Ascending aorta (tissue), 2 donors: ENCODE measurements around the gene ARID2. TPM values are rescaled to one million over a fixed set of nuclear protein-coding genes. Genes with fewer than 3 reads are reported as not detected.

Experiments
- DNase-seq, 2 donors: peaks; one replicate each; pipeline ENCODE4 v3.0.0-alpha.2; 2019; ENCODE audit warnings: low spot score in 2 of 2
- H3K27ac ChIP-seq, 2 donors: fragments of 200-600 bp; sonication (generic); one replicate each; pipeline ENCODE4 v1.5.1; 2016 to 2017; ENCODE audit warnings: mild to moderate bottlenecking in 1 of 2
- H3K27me3 ChIP-seq: fragments of 200-600 bp; sonication (generic); one replicate; pipeline ENCODE4 v1.5.1; 2017
- H3K36me3 ChIP-seq, 2 donors: fragments of 200-600 bp; sonication (generic); one replicate each; pipeline ENCODE4 v1.5.1; 2016
- H3K4me1 ChIP-seq, 2 donors: fragments of 200-600 bp; sonication (generic); one replicate each; pipeline ENCODE4 v1.5.1; 2016 to 2017; ENCODE audit warnings: mild to moderate bottlenecking in 1 of 2
- H3K4me3 ChIP-seq, 2 donors: fragments of 200-600 bp; sonication (generic); one replicate each; pipeline ENCODE4 v1.5.1; 2016 to 2017; ENCODE audit warnings: mild to moderate bottlenecking in 1 of 2
- H3K9me3 ChIP-seq, 2 donors: fragments of 200-600 bp; sonication (generic); one replicate each; pipeline ENCODE4 v1.5.1; 2016
- intact Hi-C: fragments of 100-400 bp; cut with DNase I; formaldehyde crosslinking; loops from one replicate; pipeline ENCODE4 v1.15.1; 2023
- total RNA-seq: library from RNA; depleted of rRNA; stranded (reverse); fragments of >200 nt; gene quantifications from one replicate; pipeline ENCODE4 v1.1.0, GENCODE V29; 2016
- TF ChIP-seq, protein P1 (sequence below), 3 experiments: fragments of 200-600 bp in 2 of 3; fragments of 450-650 bp in 1 of 3; sonication (generic) in 2 of 3; IDR thresholded peaks; one replicate each; pipeline ENCODE4 v1.5.1; 2016 to 2019; ENCODE audit warnings: antibody characterized with exemption in 3 of 3, mild to moderate bottlenecking in 1 of 3, moderate library complexity in 1 of 3

The ARID2 gene
- total RNA-seq, 1 donor from 2014 or later, result 18.4 TPM

DNA sequence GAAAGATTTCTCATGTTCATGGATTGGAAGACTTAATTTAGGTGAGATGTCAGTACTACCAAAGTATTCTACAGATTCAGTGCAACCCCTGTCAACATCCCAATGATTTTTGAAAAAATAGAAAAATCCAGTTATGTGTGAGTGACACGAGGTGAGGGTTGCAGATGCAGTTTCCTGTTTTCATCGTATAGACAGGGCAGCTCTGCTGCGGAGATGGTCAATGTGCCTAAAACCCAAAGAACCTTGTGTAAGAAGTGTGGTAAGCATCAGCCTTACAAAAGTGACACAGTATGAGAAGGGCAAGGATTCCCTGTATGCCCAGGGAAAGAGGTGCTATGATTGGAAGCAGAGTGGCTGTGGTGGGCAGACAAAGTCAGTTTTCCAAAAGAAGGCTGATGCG is 166.5 kb downstream of the ARID2 start:
- no peaks in the 10 kb centered on the region for H3K9me3 ChIP-seq
- no peak overlapping the region for H3K27ac ChIP-seq
- peaks cover 24 to 54% of the 10 kb centered on the region in 2 donors for H3K36me3 ChIP-seq
- H3K27me3 ChIP-seq, result no peaks in the 10 kb centered on the region
- H3K4me3 ChIP-seq, result no peak overlapping the region
- TF ChIP-seq, protein P1, sequence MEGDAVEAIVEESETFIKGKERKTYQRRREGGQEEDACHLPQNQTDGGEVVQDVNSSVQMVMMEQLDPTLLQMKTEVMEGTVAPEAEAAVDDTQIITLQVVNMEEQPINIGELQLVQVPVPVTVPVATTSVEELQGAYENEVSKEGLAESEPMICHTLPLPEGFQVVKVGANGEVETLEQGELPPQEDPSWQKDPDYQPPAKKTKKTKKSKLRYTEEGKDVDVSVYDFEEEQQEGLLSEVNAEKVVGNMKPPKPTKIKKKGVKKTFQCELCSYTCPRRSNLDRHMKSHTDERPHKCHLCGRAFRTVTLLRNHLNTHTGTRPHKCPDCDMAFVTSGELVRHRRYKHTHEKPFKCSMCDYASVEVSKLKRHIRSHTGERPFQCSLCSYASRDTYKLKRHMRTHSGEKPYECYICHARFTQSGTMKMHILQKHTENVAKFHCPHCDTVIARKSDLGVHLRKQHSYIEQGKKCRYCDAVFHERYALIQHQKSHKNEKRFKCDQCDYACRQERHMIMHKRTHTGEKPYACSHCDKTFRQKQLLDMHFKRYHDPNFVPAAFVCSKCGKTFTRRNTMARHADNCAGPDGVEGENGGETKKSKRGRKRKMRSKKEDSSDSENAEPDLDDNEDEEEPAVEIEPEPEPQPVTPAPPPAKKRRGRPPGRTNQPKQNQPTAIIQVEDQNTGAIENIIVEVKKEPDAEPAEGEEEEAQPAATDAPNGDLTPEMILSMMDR (IDR thresholded peaks at IDR 0.05), result no peak
- intact Hi-C loops, result no loop called here
- H3K4me1 ChIP-seq, result no peaks in the 10 kb centered on the region
- DNase-seq, result no peak

DNA sequence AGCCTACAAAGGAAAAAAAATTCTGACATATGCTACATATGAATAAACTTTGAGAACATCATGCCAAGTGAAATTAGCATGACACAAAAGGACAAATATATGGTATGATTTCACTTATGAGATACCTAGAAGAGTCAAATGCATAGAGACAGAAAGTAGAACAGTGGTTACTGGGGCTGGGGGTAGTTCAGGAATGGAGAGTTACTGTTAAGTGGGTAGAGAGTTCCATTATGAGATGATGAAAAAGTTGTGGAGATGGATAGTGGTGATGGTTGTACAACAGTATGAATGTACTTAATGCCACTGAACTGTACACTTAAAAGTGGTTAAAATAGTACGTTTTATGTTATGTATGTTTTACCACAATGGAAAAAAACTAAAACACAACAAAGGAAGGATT is 168.6 kb downstream of the ARID2 start:
- no peaks in the 10 kb centered on the region for H3K4me1 ChIP-seq
- TF ChIP-seq, protein P1 (IDR thresholded peaks at IDR 0.05), result no peak
- no peak overlapping the region for H3K27ac ChIP-seq
- DNase-seq, result no peak
- intact Hi-C loops, result no loop called here
- no peak overlapping the region for H3K4me3 ChIP-seq
- H3K36me3 ChIP-seq, result peaks cover 19 to 47% of the 10 kb centered on the region in 2 donors
- no peaks in the 10 kb centered on the region for H3K9me3 ChIP-seq
- no peaks in the 10 kb centered on the region for H3K27me3 ChIP-seq

DNA sequence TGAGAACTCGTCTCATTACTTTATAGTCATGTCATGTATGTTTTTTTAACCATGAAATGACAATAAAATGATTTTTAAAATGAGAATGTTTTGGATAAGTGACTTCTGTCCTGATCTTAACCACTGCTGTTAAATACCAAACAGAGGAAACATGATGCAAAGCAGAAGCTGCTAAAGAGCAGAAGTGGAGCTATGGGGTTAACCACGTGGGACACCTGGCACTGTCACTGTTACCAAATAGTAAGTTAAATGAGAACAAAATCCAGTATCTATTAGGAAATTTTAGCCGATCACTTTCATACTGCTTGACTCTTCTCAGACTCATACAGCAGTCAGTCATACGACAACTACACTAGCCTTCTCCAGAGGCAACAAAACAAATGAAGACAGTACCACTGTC is 178.4 kb downstream of the ARID2 start:
- no peak overlapping the region for H3K27ac ChIP-seq
- DNase-seq, result no peak
- peaks cover 5 to 13% of the 10 kb centered on the region in 2 donors for H3K36me3 ChIP-seq

DNA sequence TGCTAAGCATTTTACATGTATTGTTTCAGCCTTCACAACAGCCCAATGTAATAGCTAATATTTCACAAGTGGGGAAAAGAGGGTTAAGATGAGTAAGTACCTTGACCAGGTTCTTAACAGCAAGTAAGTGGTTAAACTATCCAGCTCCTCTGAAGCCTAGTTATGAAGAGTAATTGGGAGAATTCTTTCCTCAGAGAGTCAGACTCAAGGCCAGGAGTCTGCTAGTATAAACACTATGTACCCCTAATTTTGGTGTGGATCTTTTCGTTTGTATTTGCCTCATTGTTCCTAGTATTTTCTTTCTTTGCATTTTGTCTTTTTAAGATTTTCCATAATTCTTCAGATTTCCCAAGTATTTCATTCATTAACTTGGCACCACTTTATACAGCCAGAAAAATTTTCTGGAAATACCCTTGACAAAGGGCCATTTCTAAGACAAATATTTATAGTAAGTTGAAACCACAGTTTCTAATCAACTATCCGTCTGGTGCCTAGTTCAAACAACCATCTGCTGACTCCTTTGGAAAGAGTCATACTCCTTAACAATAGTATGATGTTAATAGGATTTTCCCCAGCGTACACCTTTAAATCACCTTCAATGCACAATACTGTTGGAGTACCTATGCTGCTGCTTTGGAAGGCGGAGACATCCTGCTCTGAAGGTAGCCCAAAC is 179.7 kb downstream of the ARID2 start:
- TF ChIP-seq, protein P1 (IDR thresholded peaks at IDR 0.05), result no peak
- no peaks in the 10 kb centered on the region for H3K4me1 ChIP-seq
- H3K9me3 ChIP-seq, result no peaks in the 10 kb centered on the region
- H3K36me3 ChIP-seq, result peaks cover 5 to 13% of the 10 kb centered on the region in 2 donors
- DNase-seq, result no peak
- no peak overlapping the region for H3K4me3 ChIP-seq
- H3K27me3 ChIP-seq, result no peaks in the 10 kb centered on the region
- intact Hi-C loops, result no loop called here
- H3K27ac ChIP-seq, result no peak overlapping the region

More for the DNA sequence above, 178.4 kb downstream of the ARID2 start:
- no peak overlapping the region for H3K4me3 ChIP-seq
- TF ChIP-seq, protein P1 (IDR thresholded peaks at IDR 0.05), result no peak
- no peaks in the 10 kb centered on the region for H3K9me3 ChIP-seq
- intact Hi-C loops, result no loop called here
- H3K4me1 ChIP-seq, result no peaks in the 10 kb centered on the region
- no peaks in the 10 kb centered on the region for H3K27me3 ChIP-seq

DNA sequence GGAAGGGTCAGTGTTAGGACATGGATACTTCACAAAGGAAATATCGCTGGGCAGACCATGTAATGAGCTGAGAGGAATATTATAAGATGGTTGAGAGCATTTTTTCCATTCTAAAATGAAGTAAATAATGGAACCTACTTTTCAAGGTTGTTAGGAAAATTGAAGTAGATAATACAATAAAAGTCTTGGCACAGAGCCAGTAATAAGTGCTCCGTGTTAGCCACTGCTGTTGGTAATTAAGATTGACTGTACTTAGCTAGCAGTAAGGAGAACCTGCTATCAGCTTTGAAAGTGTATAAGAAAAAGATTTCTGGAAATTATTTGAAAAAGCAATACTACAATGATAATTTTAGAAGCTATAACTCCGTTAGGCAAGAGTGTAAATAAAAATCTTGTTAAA is 183.3 kb downstream of the ARID2 start:
- TF ChIP-seq, protein P1 (IDR thresholded peaks at IDR 0.05), result no peak
- no peaks in the 10 kb centered on the region for H3K9me3 ChIP-seq

More for the DNA sequence above, 183.3 kb downstream of the ARID2 start:
- Histone ChIP-seq H3K4me1 (no peaks in the 10 kb centered on the region), H3K27ac (no peak overlapping the region), H3K36me3 (no peaks in the 10 kb centered on the region), H3K27me3 (no peaks in the 10 kb centered on the region), H3K4me3 (no peak overlapping the region)
- DNase-seq, result no peak
- intact Hi-C loops, result no loop called here
